ENCODE measurements around the gene FBXO28.

- TF ChIP-seq, protein P1, sequence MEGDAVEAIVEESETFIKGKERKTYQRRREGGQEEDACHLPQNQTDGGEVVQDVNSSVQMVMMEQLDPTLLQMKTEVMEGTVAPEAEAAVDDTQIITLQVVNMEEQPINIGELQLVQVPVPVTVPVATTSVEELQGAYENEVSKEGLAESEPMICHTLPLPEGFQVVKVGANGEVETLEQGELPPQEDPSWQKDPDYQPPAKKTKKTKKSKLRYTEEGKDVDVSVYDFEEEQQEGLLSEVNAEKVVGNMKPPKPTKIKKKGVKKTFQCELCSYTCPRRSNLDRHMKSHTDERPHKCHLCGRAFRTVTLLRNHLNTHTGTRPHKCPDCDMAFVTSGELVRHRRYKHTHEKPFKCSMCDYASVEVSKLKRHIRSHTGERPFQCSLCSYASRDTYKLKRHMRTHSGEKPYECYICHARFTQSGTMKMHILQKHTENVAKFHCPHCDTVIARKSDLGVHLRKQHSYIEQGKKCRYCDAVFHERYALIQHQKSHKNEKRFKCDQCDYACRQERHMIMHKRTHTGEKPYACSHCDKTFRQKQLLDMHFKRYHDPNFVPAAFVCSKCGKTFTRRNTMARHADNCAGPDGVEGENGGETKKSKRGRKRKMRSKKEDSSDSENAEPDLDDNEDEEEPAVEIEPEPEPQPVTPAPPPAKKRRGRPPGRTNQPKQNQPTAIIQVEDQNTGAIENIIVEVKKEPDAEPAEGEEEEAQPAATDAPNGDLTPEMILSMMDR (IDR thresholded peaks at IDR 0.05; ENCODE audit: poor library complexity), result no peak
- no peak for TF ChIP-seq EZH2 (IDR thresholded peaks at IDR 0.05; ENCODE audit: borderline replicate concordance)
Measured at GRCh38 chr1:224193319-224193966, 79.5 kb downstream of the FBXO28 start.

Data from hepatocyte (in vitro differentiated cells).